Panc1 (cell line): ENCODE data around the gene ELOVL2.

Experiments used
- POLR2AphosphoS5 ChIP-seq: IDR thresholded peaks from 2 replicates; pipeline ENCODE4 v1.6.1; 2012; ENCODE audit warnings: mild to moderate bottlenecking, low read depth, low read length, moderate library complexity
- SIN3A ChIP-seq: IDR thresholded peaks from 2 replicates; pipeline ENCODE4 v1.6.1; 2012; ENCODE audit warnings: low read depth, mild to moderate bottlenecking, low read length, moderate library complexity, borderline replicate concordance; ENCODE audit not compliant: insufficient read depth
- TF ChIP-seq, protein P1 (sequence below): fragments of 450-650 bp; IDR thresholded peaks from 2 replicates; pipeline ENCODE4 v1.5.1; 2017; ENCODE audit warnings: mild to moderate bottlenecking
- TF ChIP-seq, protein P2 (sequence below), 2 experiments: IDR thresholded peaks; 2 replicates each; pipeline ENCODE4 v1.6.1; 2011 to 2012; ENCODE audit warnings: low read depth in 2 of 2, control low read depth in 1 of 2, low read length in 1 of 2, mild to moderate bottlenecking in 1 of 2, moderate library complexity in 1 of 2; ENCODE audit not compliant: insufficient read depth in 1 of 2

DNA sequence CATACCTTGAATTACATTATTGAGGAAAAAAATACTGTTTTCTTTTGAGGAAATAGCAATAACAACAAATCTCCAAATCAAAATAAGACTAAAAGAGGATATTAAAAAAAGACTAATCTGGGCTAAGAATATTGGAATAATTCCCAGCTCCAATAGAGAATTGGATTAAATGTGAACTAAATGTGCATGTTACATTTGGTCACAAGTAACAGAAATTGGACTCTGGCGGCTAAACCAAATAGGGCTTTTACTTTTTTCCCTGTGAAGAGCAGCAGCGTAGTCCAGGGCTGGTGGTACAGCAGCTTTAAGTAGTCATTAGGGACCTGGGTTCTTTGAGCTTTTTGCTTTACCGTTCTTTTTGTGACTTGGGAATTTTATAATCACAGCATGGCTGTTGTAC lies 71.9 kb downstream of the ELOVL2 start:
- TF ChIP-seq, protein P1, sequence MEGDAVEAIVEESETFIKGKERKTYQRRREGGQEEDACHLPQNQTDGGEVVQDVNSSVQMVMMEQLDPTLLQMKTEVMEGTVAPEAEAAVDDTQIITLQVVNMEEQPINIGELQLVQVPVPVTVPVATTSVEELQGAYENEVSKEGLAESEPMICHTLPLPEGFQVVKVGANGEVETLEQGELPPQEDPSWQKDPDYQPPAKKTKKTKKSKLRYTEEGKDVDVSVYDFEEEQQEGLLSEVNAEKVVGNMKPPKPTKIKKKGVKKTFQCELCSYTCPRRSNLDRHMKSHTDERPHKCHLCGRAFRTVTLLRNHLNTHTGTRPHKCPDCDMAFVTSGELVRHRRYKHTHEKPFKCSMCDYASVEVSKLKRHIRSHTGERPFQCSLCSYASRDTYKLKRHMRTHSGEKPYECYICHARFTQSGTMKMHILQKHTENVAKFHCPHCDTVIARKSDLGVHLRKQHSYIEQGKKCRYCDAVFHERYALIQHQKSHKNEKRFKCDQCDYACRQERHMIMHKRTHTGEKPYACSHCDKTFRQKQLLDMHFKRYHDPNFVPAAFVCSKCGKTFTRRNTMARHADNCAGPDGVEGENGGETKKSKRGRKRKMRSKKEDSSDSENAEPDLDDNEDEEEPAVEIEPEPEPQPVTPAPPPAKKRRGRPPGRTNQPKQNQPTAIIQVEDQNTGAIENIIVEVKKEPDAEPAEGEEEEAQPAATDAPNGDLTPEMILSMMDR = no peak
- no peak for TF ChIP-seq POLR2AphosphoS5
- TF ChIP-seq SIN3A = no peak
- TF ChIP-seq, protein P2, sequence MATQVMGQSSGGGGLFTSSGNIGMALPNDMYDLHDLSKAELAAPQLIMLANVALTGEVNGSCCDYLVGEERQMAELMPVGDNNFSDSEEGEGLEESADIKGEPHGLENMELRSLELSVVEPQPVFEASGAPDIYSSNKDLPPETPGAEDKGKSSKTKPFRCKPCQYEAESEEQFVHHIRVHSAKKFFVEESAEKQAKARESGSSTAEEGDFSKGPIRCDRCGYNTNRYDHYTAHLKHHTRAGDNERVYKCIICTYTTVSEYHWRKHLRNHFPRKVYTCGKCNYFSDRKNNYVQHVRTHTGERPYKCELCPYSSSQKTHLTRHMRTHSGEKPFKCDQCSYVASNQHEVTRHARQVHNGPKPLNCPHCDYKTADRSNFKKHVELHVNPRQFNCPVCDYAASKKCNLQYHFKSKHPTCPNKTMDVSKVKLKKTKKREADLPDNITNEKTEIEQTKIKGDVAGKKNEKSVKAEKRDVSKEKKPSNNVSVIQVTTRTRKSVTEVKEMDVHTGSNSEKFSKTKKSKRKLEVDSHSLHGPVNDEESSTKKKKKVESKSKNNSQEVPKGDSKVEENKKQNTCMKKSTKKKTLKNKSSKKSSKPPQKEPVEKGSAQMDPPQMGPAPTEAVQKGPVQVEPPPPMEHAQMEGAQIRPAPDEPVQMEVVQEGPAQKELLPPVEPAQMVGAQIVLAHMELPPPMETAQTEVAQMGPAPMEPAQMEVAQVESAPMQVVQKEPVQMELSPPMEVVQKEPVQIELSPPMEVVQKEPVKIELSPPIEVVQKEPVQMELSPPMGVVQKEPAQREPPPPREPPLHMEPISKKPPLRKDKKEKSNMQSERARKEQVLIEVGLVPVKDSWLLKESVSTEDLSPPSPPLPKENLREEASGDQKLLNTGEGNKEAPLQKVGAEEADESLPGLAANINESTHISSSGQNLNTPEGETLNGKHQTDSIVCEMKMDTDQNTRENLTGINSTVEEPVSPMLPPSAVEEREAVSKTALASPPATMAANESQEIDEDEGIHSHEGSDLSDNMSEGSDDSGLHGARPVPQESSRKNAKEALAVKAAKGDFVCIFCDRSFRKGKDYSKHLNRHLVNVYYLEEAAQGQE (IDR thresholded peaks at IDR 0.05; ENCODE audit: insufficient read depth in 1 of 2, low read depth in 2 of 2, low read length in 1 of 2) = no peak
